ENCODE measurements around the gene STAB2. TPM values are rescaled to one million over a fixed set of nuclear protein-coding genes. Genes with fewer than 3 reads are reported as not detected.
"Not testable (repeated sequence)": the region's sequence is repeated elsewhere in the genome, so short reads cannot be mapped to it uniquely, and the experiment has no call there.

Gene STAB2
- total RNA-seq, 4 donors from 2014 or later = 0.15 to 0.16 TPM; not detected in 2

DNA sequence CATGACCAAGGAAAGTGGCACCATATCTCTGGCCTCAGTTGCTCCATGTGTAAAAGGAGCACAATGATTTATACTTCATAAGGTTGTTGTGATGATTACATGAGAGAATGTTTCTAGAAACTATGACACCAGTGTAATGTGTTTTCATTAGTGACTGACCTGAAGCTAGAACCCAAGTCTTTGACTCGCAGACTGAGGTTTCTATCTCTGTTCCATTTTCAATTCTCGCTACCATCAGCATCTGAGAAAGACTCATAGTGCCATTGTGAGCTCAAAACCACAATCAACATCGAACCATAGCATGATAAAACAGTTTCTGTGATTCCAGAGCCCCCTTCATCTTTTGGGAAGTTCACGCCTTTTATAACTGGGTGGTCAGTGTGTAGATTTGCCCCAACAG lies 53.8 kb downstream of the STAB2 start:
- TF ChIP-seq POLR2A (IDR thresholded peaks at IDR 0.05) = no peak
- TF ChIP-seq, protein P1, sequence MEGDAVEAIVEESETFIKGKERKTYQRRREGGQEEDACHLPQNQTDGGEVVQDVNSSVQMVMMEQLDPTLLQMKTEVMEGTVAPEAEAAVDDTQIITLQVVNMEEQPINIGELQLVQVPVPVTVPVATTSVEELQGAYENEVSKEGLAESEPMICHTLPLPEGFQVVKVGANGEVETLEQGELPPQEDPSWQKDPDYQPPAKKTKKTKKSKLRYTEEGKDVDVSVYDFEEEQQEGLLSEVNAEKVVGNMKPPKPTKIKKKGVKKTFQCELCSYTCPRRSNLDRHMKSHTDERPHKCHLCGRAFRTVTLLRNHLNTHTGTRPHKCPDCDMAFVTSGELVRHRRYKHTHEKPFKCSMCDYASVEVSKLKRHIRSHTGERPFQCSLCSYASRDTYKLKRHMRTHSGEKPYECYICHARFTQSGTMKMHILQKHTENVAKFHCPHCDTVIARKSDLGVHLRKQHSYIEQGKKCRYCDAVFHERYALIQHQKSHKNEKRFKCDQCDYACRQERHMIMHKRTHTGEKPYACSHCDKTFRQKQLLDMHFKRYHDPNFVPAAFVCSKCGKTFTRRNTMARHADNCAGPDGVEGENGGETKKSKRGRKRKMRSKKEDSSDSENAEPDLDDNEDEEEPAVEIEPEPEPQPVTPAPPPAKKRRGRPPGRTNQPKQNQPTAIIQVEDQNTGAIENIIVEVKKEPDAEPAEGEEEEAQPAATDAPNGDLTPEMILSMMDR (IDR thresholded peaks at IDR 0.05) = no peak
- WGBS, 2 donors = 81 to 82% methylated on average over 4 of the region's 4 CpGs
- intact Hi-C loops (cut with DNase I; ENCODE audit: low total_unique reads) = no loop called here
- H3K4me3 ChIP-seq (ENCODE audit: low read depth, poor library complexity, severe bottlenecking) = no peak overlapping the region
- DNase-seq (ENCODE audit: low spot score in 2 of 2) = no peak

DNA sequence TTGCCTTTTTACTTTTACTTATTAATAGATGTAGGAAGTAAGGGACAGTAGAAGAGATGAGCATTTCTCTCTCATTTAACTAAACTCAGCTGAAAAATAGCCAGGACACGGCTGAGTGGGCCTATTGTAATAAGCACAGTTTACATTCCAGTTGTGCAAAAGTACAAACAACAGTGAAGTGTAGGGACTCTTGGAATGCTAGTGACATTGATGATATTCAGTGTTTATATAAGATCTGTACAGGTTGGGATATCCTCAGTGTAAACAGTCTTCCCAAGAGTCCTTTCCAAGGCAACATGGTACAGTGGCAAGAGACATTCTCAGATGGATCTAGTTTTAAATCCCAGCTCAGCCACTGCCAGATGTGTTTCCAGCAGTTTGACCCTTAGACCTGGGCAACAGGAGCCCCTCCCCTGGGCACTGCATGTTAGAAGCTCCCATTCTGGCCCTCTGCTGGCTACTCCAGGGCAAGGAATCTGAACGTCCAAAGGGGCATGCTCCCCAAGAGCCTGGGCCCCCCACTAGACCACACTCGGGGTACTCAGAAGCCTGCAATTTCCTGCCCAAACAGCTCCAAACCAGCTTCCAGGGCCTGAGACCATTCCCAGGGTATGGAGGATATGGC lies 55.3 kb downstream of the STAB2 start:
- no peak overlapping the region for H3K4me3 ChIP-seq (ENCODE audit: low read depth, poor library complexity, severe bottlenecking)
- WGBS, 2 donors = 75 to 86% methylated on average over 3 of the region's 3 CpGs
- intact Hi-C loops (cut with DNase I; ENCODE audit: low total_unique reads) = no loop called here
- DNase-seq (ENCODE audit: low spot score in 2 of 2) = no peak
- TF ChIP-seq POLR2A (IDR thresholded peaks at IDR 0.05) = no peak
- TF ChIP-seq, protein P1 (IDR thresholded peaks at IDR 0.05) = no peak

DNA sequence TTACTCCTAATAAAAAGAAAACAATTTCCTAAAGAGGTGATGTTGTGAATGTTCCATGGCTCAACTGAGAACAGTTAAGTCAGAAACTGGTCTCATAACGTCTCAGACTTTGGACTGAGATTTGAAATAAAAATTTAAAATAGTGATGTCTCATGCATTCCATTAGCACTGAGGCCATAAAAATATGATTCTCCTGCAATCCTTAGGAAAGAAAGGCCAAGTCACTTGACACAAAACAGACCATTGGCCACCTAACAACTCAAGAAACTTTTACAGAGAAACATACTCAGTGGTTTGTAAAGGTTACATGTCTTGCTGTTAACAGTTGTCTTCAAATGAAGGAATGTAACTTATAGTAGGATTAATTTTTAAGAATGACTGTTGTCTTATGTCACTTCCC lies 58.1 kb downstream of the STAB2 start:
- 57 to 63% methylated on average over 1 of the region's 1 CpG for WGBS, 2 donors
- intact Hi-C loops (cut with DNase I; ENCODE audit: low total_unique reads) = no loop called here
- no peak overlapping the region for H3K4me3 ChIP-seq (ENCODE audit: low read depth, poor library complexity, severe bottlenecking)
- TF ChIP-seq, protein P1 (IDR thresholded peaks at IDR 0.05) = no peak
- TF ChIP-seq POLR2A (IDR thresholded peaks at IDR 0.05) = no peak
- no peak for DNase-seq (ENCODE audit: low spot score in 2 of 2)

- TF ChIP-seq, protein P1 (IDR thresholded peaks at IDR 0.05) = no peak
- TF ChIP-seq POLR2A (IDR thresholded peaks at IDR 0.05) = no peak
- intact Hi-C loops (cut with DNase I; ENCODE audit: low total_unique reads) = no loop called here
- no peak overlapping the region for H3K4me3 ChIP-seq (ENCODE audit: low read depth, poor library complexity, severe bottlenecking)
- no peak for DNase-seq (ENCODE audit: low spot score in 2 of 2)
- WGBS, 2 donors = 9 to 19% methylated on average over 2 of the region's 2 CpGs
Observed at GRCh38 chr12:103647267-103647666, 60.2 kb downstream of the STAB2 start.

- intact Hi-C loops (cut with DNase I; ENCODE audit: low total_unique reads) = no loop called here
- TF ChIP-seq, protein P1 (IDR thresholded peaks at IDR 0.05) = no peak
- no peak for TF ChIP-seq POLR2A (IDR thresholded peaks at IDR 0.05)
- H3K4me3 ChIP-seq (ENCODE audit: low read depth, poor library complexity, severe bottlenecking) = no peak overlapping the region
- DNase-seq (ENCODE audit: low spot score in 2 of 2) = no peak
Observed at GRCh38 chr12:103652808-103653207, 65.7 kb downstream of the STAB2 start.

DNA sequence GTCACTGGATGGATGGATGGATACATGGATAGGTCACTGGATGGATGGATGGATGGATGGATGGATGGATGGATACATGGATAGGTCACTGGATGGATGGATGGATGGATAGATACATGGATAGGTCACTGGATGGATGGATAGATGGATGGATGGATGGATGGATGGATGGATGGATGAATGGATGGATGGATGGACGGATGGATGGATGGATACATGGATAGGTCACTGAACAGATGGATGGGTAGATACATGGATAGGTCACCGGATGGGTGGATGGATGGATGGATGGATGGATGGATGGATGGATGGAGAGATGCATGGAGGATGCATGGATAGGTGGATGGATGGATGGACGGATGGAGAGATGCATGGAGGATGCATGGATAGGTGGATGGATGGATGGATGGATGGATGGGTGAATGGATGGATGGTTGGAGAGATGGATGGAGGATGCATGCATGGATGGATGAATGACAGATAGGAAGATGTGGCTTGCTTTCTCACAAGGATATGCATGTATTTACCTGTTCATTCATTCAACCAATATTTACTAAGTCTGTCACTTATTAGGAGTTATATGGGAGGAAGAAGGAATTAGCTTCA lies 66.6 kb downstream of the STAB2 start:
- H3K4me3 ChIP-seq (ENCODE audit: low read depth, poor library complexity, severe bottlenecking); intact Hi-C loops (cut with DNase I; ENCODE audit: low total_unique reads); DNase-seq (ENCODE audit: low spot score in 2 of 2): not testable (repeated sequence)
- WGBS, 2 donors = 74 to 82% methylated on average over 3 of the region's 3 CpGs

Data from lower leg skin (tissue), 4 donors.